ENCODE measurements around the gene PPP6R3.

The PPP6R3 gene

DNA sequence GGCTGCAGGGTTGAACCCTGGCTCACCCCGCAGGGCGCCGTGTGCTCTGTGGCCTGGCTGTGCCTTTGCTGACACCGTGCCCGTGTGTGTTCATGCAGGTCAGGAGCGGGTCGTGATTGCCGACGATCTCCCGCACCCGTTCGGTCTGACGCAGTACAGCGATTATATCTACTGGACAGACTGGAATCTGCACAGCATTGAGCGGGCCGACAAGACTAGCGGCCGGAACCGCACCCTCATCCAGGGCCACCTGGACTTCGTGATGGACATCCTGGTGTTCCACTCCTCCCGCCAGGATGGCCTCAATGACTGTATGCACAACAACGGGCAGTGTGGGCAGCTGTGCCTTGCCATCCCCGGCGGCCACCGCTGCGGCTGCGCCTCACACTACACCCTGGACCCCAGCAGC is 47.0 kb upstream of the PPP6R3 start:
- Histone ChIP-seq H3K27me3 (ENCODE audit: insufficient read depth, low read length, poor library complexity, severe bottlenecking) (no peaks in the 10 kb centered on the region), H3K9me3 (ENCODE audit: insufficient read depth, low read depth, low read length) (no peaks in the 10 kb centered on the region), H2AFZ (ENCODE audit: low read length) (no peak overlapping the region), H3K79me2 (ENCODE audit: insufficient read depth, low read length) (no peaks in the 10 kb centered on the region), H3K36me3 (ENCODE audit: insufficient read depth, low read length) (peaks cover 78% of the 10 kb centered on the region; the same call in 1 of the 2 replicates), H3K9ac (ENCODE audit: low read depth, low read length, poor library complexity, severe bottlenecking) (no peak overlapping the region), H3K9me2 (replicated peaks; ENCODE audit: low read depth, low read length) (no peaks in the 10 kb centered on the region), H3F3A (ENCODE audit: low read depth) (no peaks in the 10 kb centered on the region), H3K4me1 (ENCODE audit: insufficient read depth, low read length, poor library complexity, severe bottlenecking) (no peaks in the 10 kb centered on the region), H4K20me1 (ENCODE audit: insufficient read depth, low read length, poor library complexity, severe bottlenecking) (no peaks in the 10 kb centered on the region), H3K4me2 (ENCODE audit: low read depth, low read length, poor library complexity, severe bottlenecking) (no peak overlapping the region), H3K4me3 (ENCODE audit: low read length, poor library complexity, severe bottlenecking) (no peak overlapping the region)
- TF ChIP-seq, protein P1, sequence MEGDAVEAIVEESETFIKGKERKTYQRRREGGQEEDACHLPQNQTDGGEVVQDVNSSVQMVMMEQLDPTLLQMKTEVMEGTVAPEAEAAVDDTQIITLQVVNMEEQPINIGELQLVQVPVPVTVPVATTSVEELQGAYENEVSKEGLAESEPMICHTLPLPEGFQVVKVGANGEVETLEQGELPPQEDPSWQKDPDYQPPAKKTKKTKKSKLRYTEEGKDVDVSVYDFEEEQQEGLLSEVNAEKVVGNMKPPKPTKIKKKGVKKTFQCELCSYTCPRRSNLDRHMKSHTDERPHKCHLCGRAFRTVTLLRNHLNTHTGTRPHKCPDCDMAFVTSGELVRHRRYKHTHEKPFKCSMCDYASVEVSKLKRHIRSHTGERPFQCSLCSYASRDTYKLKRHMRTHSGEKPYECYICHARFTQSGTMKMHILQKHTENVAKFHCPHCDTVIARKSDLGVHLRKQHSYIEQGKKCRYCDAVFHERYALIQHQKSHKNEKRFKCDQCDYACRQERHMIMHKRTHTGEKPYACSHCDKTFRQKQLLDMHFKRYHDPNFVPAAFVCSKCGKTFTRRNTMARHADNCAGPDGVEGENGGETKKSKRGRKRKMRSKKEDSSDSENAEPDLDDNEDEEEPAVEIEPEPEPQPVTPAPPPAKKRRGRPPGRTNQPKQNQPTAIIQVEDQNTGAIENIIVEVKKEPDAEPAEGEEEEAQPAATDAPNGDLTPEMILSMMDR (conservative IDR thresholded peaks at IDR 0.05; ENCODE audit: low read length): no peak
- no peak for TF ChIP-seq EZH2phosphoT487 (IDR thresholded peaks at IDR 0.05; ENCODE audit: borderline replicate concordance)

- H3K4me2 ChIP-seq (ENCODE audit: low read depth, low read length, poor library complexity, severe bottlenecking): no peak overlapping the region
- no peaks in the 10 kb centered on the region for H4K20me1 ChIP-seq (ENCODE audit: insufficient read depth, low read length, poor library complexity, severe bottlenecking)
Observed at GRCh38 chr11:68414496-68415221, 45.9 kb upstream of the PPP6R3 start.

DNA sequence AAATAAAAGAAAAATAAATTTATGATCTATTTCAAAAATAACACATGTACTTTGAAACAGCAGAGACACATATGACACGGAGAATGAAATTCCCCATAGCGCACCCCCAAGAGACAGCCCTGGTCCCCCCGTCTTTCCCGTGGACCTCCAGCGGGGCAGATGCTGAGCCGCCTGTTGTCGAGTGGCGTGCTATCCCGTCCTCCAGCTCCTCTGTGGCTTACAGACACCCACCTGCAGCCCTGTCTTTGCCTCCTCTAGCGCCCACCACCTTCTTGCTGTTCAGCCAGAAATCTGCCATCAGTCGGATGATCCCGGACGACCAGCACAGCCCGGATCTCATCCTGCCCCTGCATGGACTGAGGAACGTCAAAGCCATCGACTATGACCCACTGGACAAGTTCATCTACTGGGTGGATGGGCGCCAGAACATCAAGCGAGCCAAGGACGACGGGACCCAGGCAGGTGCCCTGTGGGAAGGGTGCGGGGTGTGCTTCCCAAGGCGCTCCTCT is 44.4 kb upstream of the PPP6R3 start:
- peaks cover 69% of the 10 kb centered on the region; the same call in 1 of the 2 replicates for H3K36me3 ChIP-seq (ENCODE audit: insufficient read depth, low read length)
- H3K9me2 ChIP-seq (replicated peaks; ENCODE audit: low read depth, low read length): no peaks in the 10 kb centered on the region
- H3K9ac ChIP-seq (ENCODE audit: low read depth, low read length, poor library complexity, severe bottlenecking): no peak overlapping the region
- H3K4me1 ChIP-seq (ENCODE audit: insufficient read depth, low read length, poor library complexity, severe bottlenecking): no peaks in the 10 kb centered on the region
- no peaks in the 10 kb centered on the region for H4K20me1 ChIP-seq (ENCODE audit: insufficient read depth, low read length, poor library complexity, severe bottlenecking)
- no peaks in the 10 kb centered on the region for H3F3A ChIP-seq (ENCODE audit: low read depth)
- no peaks in the 10 kb centered on the region for H3K9me3 ChIP-seq (ENCODE audit: insufficient read depth, low read depth, low read length)
- no peak overlapping the region for H2AFZ ChIP-seq (ENCODE audit: low read length)
- H3K27me3 ChIP-seq (ENCODE audit: insufficient read depth, low read length, poor library complexity, severe bottlenecking): no peaks in the 10 kb centered on the region
- no peak for TF ChIP-seq EZH2phosphoT487 (IDR thresholded peaks at IDR 0.05; ENCODE audit: borderline replicate concordance)
- TF ChIP-seq, protein P1 (conservative IDR thresholded peaks at IDR 0.05; ENCODE audit: low read length): no peak
- H3K79me2 ChIP-seq (ENCODE audit: insufficient read depth, low read length): no peaks in the 10 kb centered on the region
- no peak overlapping the region for H3K4me3 ChIP-seq (ENCODE audit: low read length, poor library complexity, severe bottlenecking)
- H3K4me2 ChIP-seq (ENCODE audit: low read depth, low read length, poor library complexity, severe bottlenecking): no peak overlapping the region

More at GRCh38 chr11:68414496-68415221, 45.9 kb upstream of the PPP6R3 start:
- Histone ChIP-seq H3K9me3 (ENCODE audit: insufficient read depth, low read depth, low read length) (no peaks in the 10 kb centered on the region), H2AFZ (ENCODE audit: low read length) (no peak overlapping the region), H3K27me3 (ENCODE audit: insufficient read depth, low read length, poor library complexity, severe bottlenecking) (no peaks in the 10 kb centered on the region), H3K4me1 (ENCODE audit: insufficient read depth, low read length, poor library complexity, severe bottlenecking) (no peaks in the 10 kb centered on the region), H3K9me2 (replicated peaks; ENCODE audit: low read depth, low read length) (no peaks in the 10 kb centered on the region), H3K4me3 (ENCODE audit: low read length, poor library complexity, severe bottlenecking) (no peak overlapping the region), H3K9ac (ENCODE audit: low read depth, low read length, poor library complexity, severe bottlenecking) (no peak overlapping the region), H3K79me2 (ENCODE audit: insufficient read depth, low read length) (no peaks in the 10 kb centered on the region), H3K36me3 (ENCODE audit: insufficient read depth, low read length) (peaks cover 73% of the 10 kb centered on the region; the same call in 1 of the 2 replicates), H3F3A (ENCODE audit: low read depth) (no peaks in the 10 kb centered on the region)
- TF ChIP-seq, protein P1 (conservative IDR thresholded peaks at IDR 0.05; ENCODE audit: low read length): no peak
- TF ChIP-seq EZH2phosphoT487 (IDR thresholded peaks at IDR 0.05; ENCODE audit: borderline replicate concordance): no peak

Measured in Loucy (cell line).